Cardiac muscle cell (in vitro differentiated cells and primary cell): ENCODE measurements around the gene SERPINB12. TPM values are rescaled to one million over a fixed set of nuclear protein-coding genes. Genes with fewer than 3 reads are reported as not detected.

Source experiments
- DNase-seq, 2 donors: peaks; one replicate each; pipeline versions ENCODE4 v3.0.0 to v3.0.0-alpha.2; 2010 to 2017; ENCODE audit warnings: low read depth in 1 of 2, low spot score in 1 of 2
- H3K27ac ChIP-seq: fragments of 200-600 bp; sonication (generic); 2 replicates; pipeline ENCODE4 v1.5.1; 2016
- H3K27me3 ChIP-seq: fragments of 200-600 bp; sonication (generic); 2 replicates; pipeline ENCODE4 v1.6.0; 2016; ENCODE audit warnings: control low read depth
- H3K36me3 ChIP-seq: fragments of 200-600 bp; sonication (generic); 2 replicates; pipeline ENCODE4 v1.5.1; 2016; ENCODE audit warnings: control low read depth
- H3K4me1 ChIP-seq: fragments of 200-600 bp; sonication (generic); 2 replicates; pipeline ENCODE4 v1.8.1; 2017; ENCODE audit warnings: low read depth, mild to moderate bottlenecking, mixed run types
- H3K4me3 ChIP-seq: fragments of 200-600 bp; sonication (generic); 2 replicates; pipeline ENCODE4 v1.5.1; 2016; ENCODE audit warnings: mild to moderate bottlenecking
- H3K9me3 ChIP-seq: fragments of 200-600 bp; sonication (generic); 2 replicates; pipeline ENCODE4 v1.5.1; 2017; ENCODE audit warnings: low read depth, mild to moderate bottlenecking, control low read depth
- CTCF ChIP-seq: IDR thresholded peaks from 2 replicates; pipeline ENCODE4 v1.5.1; 2012; ENCODE audit warnings: low read depth, mild to moderate bottlenecking, low read length
- polyA plus RNA-seq: library from polyadenylated mRNA; unstranded; fragments of >200 nt; fragmentation: Nextera tagmentation; extraction: Ambion mirVana; gene quantifications from 2 replicates; pipeline ENCODE4 v1.2.1, GENCODE V29; 2016
- total RNA-seq: library from RNA; depleted of rRNA; stranded (reverse); fragments of >200 nt; gene quantifications from 2 replicates; pipeline ENCODE4 v1.2.3, GENCODE V29; 2016

The SERPINB12 gene
- total and polyA plus RNA-seq, 2 experiments from 2014 or later: not detected

GRCh38 chr18:63508596-63508995 lies 33.6 kb upstream of the SERPINB12 start:
- Histone ChIP-seq H3K4me3 (no peak overlapping the region), H3K9me3 (no peaks in the 10 kb centered on the region), H3K36me3 (no peaks in the 10 kb centered on the region), H3K4me1 (no peaks in the 10 kb centered on the region), H3K27me3 (no peaks in the 10 kb centered on the region), H3K27ac (no peak overlapping the region)
- DNase-seq: no peak
- no peak for TF ChIP-seq CTCF

GRCh38 chr18:63511285-63511684 lies 30.9 kb upstream of the SERPINB12 start:
- H3K36me3 ChIP-seq: no peaks in the 10 kb centered on the region
- no peaks in the 10 kb centered on the region for H3K4me1 ChIP-seq
- DNase-seq: peak; percentile 63
- H3K27me3 ChIP-seq: no peaks in the 10 kb centered on the region
- H3K4me3 ChIP-seq: no peak overlapping the region
- no peak overlapping the region for H3K27ac ChIP-seq
- H3K9me3 ChIP-seq: no peaks in the 10 kb centered on the region
- peak; percentile 72 for TF ChIP-seq CTCF

GRCh38 chr18:63514326-63514725 lies 27.8 kb upstream of the SERPINB12 start:
- TF ChIP-seq CTCF: no peak
- no peak for DNase-seq
- Histone ChIP-seq H3K4me1 (no peaks in the 10 kb centered on the region), H3K36me3 (no peaks in the 10 kb centered on the region), H3K4me3 (no peak overlapping the region), H3K27ac (no peak overlapping the region), H3K27me3 (no peaks in the 10 kb centered on the region), H3K9me3 (no peaks in the 10 kb centered on the region)

GRCh38 chr18:63514888-63515678 lies 27.1 kb upstream of the SERPINB12 start:
- Histone ChIP-seq H3K4me1 (no peaks in the 10 kb centered on the region), H3K4me3 (no peak overlapping the region), H3K27ac (no peak overlapping the region), H3K9me3 (no peaks in the 10 kb centered on the region), H3K27me3 (no peaks in the 10 kb centered on the region), H3K36me3 (no peaks in the 10 kb centered on the region)
- no peak for DNase-seq
- no peak for TF ChIP-seq CTCF

GRCh38 chr18:63515801-63516200 lies 26.4 kb upstream of the SERPINB12 start:
- H3K27ac ChIP-seq: no peak overlapping the region

More at GRCh38 chr18:63515801-63516200, 26.4 kb upstream of the SERPINB12 start:
- Histone ChIP-seq H3K4me1 (no peaks in the 10 kb centered on the region), H3K27me3 (no peaks in the 10 kb centered on the region), H3K36me3 (no peaks in the 10 kb centered on the region), H3K9me3 (no peaks in the 10 kb centered on the region), H3K4me3 (no peak overlapping the region)
- TF ChIP-seq CTCF: no peak
- no peak for DNase-seq
